H1 (cell line): ENCODE results near the gene PEX14. TPM values are rescaled to one million over a fixed set of nuclear protein-coding genes. Genes with fewer than 3 reads are reported as not detected.

Experiments
- CTCF ChIA-PET: fragments of 300-600 bp; sonication (Branson Sonifier 250); formaldehyde crosslinking; loops from one replicate; lab custom pipeline; 2021; ENCODE audit not compliant: partially characterized antibody; lab: Charles Lee
- POLR2A ChIA-PET: fragments of 300-600 bp; sonication (Branson Sonifier 250); formaldehyde crosslinking; loops from one replicate; lab custom pipeline; 2021; ENCODE audit warnings: inconsistent platforms; ENCODE audit not compliant: partially characterized antibody; lab: Charles Lee
- DNase-seq, 2 experiments: peaks; one replicate each; pipeline versions ENCODE4 v3.0.0 to v3.0.0-alpha.2; 2010 to 2022; ENCODE audit warnings: low spot score in 2 of 2, low read depth in 1 of 2, mixed read lengths in 1 of 2
- FAIRE-seq: peaks from 2 replicates; lab custom pipeline; 2011; peaks lifted over from hg19 to GRCh38; lab: Jason Lieb, UNC
- H2AFZ ChIP-seq: 2 replicates; pipeline ENCODE4 v1.8.1; 2012; ENCODE audit warnings: low read length, inconsistent platforms
- H2AK5ac ChIP-seq: 2 replicates; pipeline ENCODE4 v1.6.1; 2013; ENCODE audit warnings: low read depth, low read length
- H2BK120ac ChIP-seq: replicated peaks from 2 replicates; pipeline ENCODE3; 2013; ENCODE audit warnings: low read depth, low read length, inconsistent platforms
- H2BK12ac ChIP-seq: 2 replicates; pipeline ENCODE4 v1.6.1; 2013; ENCODE audit warnings: low read depth, low read length
- H2BK15ac ChIP-seq: 2 replicates; pipeline ENCODE4 v1.6.1; 2013; ENCODE audit warnings: low read length
- H2BK20ac ChIP-seq: 2 replicates; pipeline ENCODE4 v1.6.1; 2013; ENCODE audit warnings: low read length
- H2BK5ac ChIP-seq: 2 replicates; pipeline ENCODE4 v1.6.1; 2013; ENCODE audit warnings: low read depth, low read length
- H3K14ac ChIP-seq: 2 replicates; pipeline ENCODE4 v1.6.1; 2013; ENCODE audit warnings: inconsistent platforms; ENCODE audit not compliant: insufficient read length
- H3K18ac ChIP-seq: 2 replicates; pipeline ENCODE4 v1.6.1; 2013; ENCODE audit warnings: low read length; ENCODE audit errors: extremely low read depth
- H3K23ac ChIP-seq: 2 replicates; pipeline ENCODE4 v1.6.1; 2013; ENCODE audit warnings: inconsistent platforms; ENCODE audit not compliant: insufficient read length
- H3K23me2 ChIP-seq: 2 replicates; pipeline ENCODE4 v1.6.1; 2013; ENCODE audit warnings: low read depth, low read length
- H3K27ac ChIP-seq: 2 replicates; pipeline ENCODE4 v1.6.1; 2011; ENCODE audit warnings: low read depth, low read length, inconsistent platforms
- H3K27me3 ChIP-seq, 4 experiments: replicated peaks in 1 of 4; 1 replicate in 1 of 4; 2 replicates in 3 of 4; pipeline versions ENCODE4 v1.6.1 to v1.8.1; 2011 to 2013; ENCODE audit warnings: low read length in 3 of 4, mild to moderate bottlenecking in 3 of 4, inconsistent platforms in 2 of 4, mixed read lengths in 2 of 4, moderate library complexity in 1 of 4; ENCODE audit not compliant: control insufficient read depth in 3 of 4, insufficient read depth in 3 of 4; ENCODE audit errors: extremely low read depth in 1 of 4
- H3K36me3 ChIP-seq, 4 experiments: 2 replicates each; pipeline versions ENCODE4 v1.6.1 to v1.8.1; 2011 to 2013; ENCODE audit warnings: mild to moderate bottlenecking in 4 of 4, low read length in 3 of 4, moderate library complexity in 2 of 4, control low read depth in 1 of 4, inconsistent platforms in 1 of 4; ENCODE audit not compliant: insufficient read depth in 4 of 4, control insufficient read depth in 2 of 4
- H3K4ac ChIP-seq: replicated peaks from 2 replicates; pipeline ENCODE3; 2013; ENCODE audit warnings: low read length, low read depth, mixed read lengths, inconsistent platforms; ENCODE audit not compliant: insufficient read length
- H3K4me1 ChIP-seq, 4 experiments: replicated peaks in 1 of 4; 1 replicate in 1 of 4; 2 replicates in 3 of 4; pipeline versions ENCODE4 v1.6.1 to v1.8.1; 2011 to 2013; ENCODE audit warnings: low read length in 3 of 4, inconsistent platforms in 2 of 4, mixed read lengths in 1 of 4; ENCODE audit not compliant: insufficient read depth in 4 of 4, control insufficient read depth in 3 of 4
- H3K4me2 ChIP-seq, 2 experiments: 2 replicates each; pipeline versions ENCODE4 v1.6.1 to v1.8.1; 2011 to 2013; ENCODE audit warnings: low read depth in 2 of 2, low read length in 2 of 2, control low read depth in 1 of 2, inconsistent platforms in 1 of 2, mild to moderate bottlenecking in 1 of 2; ENCODE audit not compliant: insufficient read depth in 1 of 2
- H3K4me3 ChIP-seq, 4 experiments: fragments of 200-600, 300-600 bp in 1 of 4; sonication (generic), shearing (Covaris generic), sonication (Bioruptor Twin) in 1 of 4; 2 replicates each; pipeline versions ENCODE4 v1.5.1 to v1.8.1; 2011 to 2016; ENCODE audit warnings: low read length in 4 of 4, low read depth in 3 of 4, control low read depth in 2 of 4, inconsistent platforms in 2 of 4, mild to moderate bottlenecking in 2 of 4, mixed read lengths in 1 of 4, moderate library complexity in 1 of 4; ENCODE audit not compliant: insufficient read depth in 2 of 4; ENCODE audit errors: extremely low read depth in 1 of 4
- H3K56ac ChIP-seq: replicated peaks from 2 replicates; pipeline ENCODE3; 2013; ENCODE audit warnings: low read depth, mild to moderate bottlenecking, mixed read lengths, low read length, inconsistent platforms; ENCODE audit not compliant: insufficient read length
- H3K79me1 ChIP-seq: 2 replicates; pipeline ENCODE4 v1.6.1; 2013; ENCODE audit warnings: low read depth, low read length, control low read depth
- H3K79me2 ChIP-seq, 2 experiments: 2 replicates each; pipeline versions ENCODE4 v1.6.1 to v1.8.1; 2012 to 2013; ENCODE audit warnings: low read length in 2 of 2, mild to moderate bottlenecking in 2 of 2, inconsistent platforms in 1 of 2; ENCODE audit not compliant: insufficient read depth in 2 of 2, control insufficient read depth in 1 of 2
- H3K9ac ChIP-seq, 4 experiments: replicated peaks in 1 of 4; 1 replicate in 1 of 4; 2 replicates in 3 of 4; pipeline versions ENCODE4 v1.6.1 to v1.8.1; 2011 to 2013; ENCODE audit warnings: low read depth in 3 of 4, low read length in 3 of 4, control low read depth in 2 of 4, mild to moderate bottlenecking in 2 of 4, moderate library complexity in 2 of 4, inconsistent platforms in 1 of 4; ENCODE audit errors: extremely low read depth in 1 of 4
- H3K9me3 ChIP-seq, 2 experiments: 2 replicates each; pipeline versions ENCODE4 v1.6.1 to v1.8.1; 2012 to 2013; ENCODE audit warnings: mild to moderate bottlenecking in 2 of 2, moderate library complexity in 2 of 2, control low read depth in 1 of 2, inconsistent platforms in 1 of 2, low read depth in 1 of 2, low read length in 1 of 2, mixed read lengths in 1 of 2; ENCODE audit not compliant: insufficient read depth in 2 of 2
- H4K20me1 ChIP-seq, 2 experiments: replicated peaks in 1 of 2; 2 replicates each; pipeline versions ENCODE3 to v1.8.1; 2011 to 2013; ENCODE audit warnings: inconsistent platforms in 2 of 2, low read length in 2 of 2, mild to moderate bottlenecking in 1 of 2; ENCODE audit not compliant: insufficient read depth in 2 of 2, control insufficient read depth in 1 of 2
- H4K5ac ChIP-seq: 2 replicates; pipeline ENCODE4 v1.6.1; 2013; ENCODE audit warnings: low read length, low read depth, mixed read lengths, inconsistent platforms; ENCODE audit not compliant: insufficient read length
- H4K8ac ChIP-seq: 2 replicates; pipeline ENCODE4 v1.8.0; 2013; ENCODE audit warnings: mild to moderate bottlenecking, moderate library complexity, low read length, inconsistent platforms; ENCODE audit not compliant: insufficient read depth; ENCODE audit errors: extremely low read depth
- H4K91ac ChIP-seq: replicated peaks from 2 replicates; pipeline ENCODE3; 2013; ENCODE audit warnings: low read length, mixed read lengths, inconsistent platforms; ENCODE audit not compliant: insufficient read length
- BACH1 ChIP-seq: IDR thresholded peaks from 2 replicates; pipeline ENCODE4 v1.6.1; 2012; ENCODE audit warnings: low read length, improper control_type of control experiment
- CBX5 ChIP-seq: fragments of 300-800, 300-1000 bp; sonication (generic); IDR thresholded peaks from 2 replicates; pipeline ENCODE4 v1.7.1; 2016; ENCODE audit warnings: antibody characterized with exemption, low read length, low read depth
- FOSL1 ChIP-seq: IDR thresholded peaks from 2 replicates; pipeline ENCODE4 v1.6.1; 2011; ENCODE audit warnings: mild to moderate bottlenecking, low read depth, low read length, moderate library complexity; ENCODE audit not compliant: insufficient read depth
- NRF1 ChIP-seq: IDR thresholded peaks from 2 replicates; pipeline ENCODE4 v1.6.1; 2011; ENCODE audit warnings: mild to moderate bottlenecking, low read depth, low read length, improper control_type of control experiment
- POU5F1 ChIP-seq: IDR thresholded peaks from 2 replicates; pipeline ENCODE4 v1.6.1; 2011; ENCODE audit warnings: low read depth, mild to moderate bottlenecking, low read length, moderate library complexity
- RNF2 ChIP-seq: fragments of 200-900, 300-1000 bp; sonication (generic); IDR thresholded peaks from 2 replicates; pipeline ENCODE4 v1.7.1; 2016; ENCODE audit warnings: borderline replicate concordance, low read depth, mild to moderate bottlenecking, antibody characterized with exemption, low read length; ENCODE audit not compliant: poor library complexity, severe bottlenecking; ENCODE audit errors: missing control alignments
- SAP30 ChIP-seq: fragments of 300-600 bp; sonication (generic); IDR thresholded peaks from 2 replicates; pipeline ENCODE4 v1.7.1; 2012; ENCODE audit warnings: low read length, moderate library complexity, mild to moderate bottlenecking, inconsistent platforms; ENCODE audit not compliant: insufficient read depth, insufficient replicate concordance
- WGBS, 2 experiments: shearing (Covaris generic) in 1 of 2; methylation state at CpG; one replicate each; pipeline versions ENCODE4 v1.1.6 to v1.1.7; 2013 to 2015; ENCODE audit warnings: low lambda C conversion rate in 2 of 2, mixed read lengths in 2 of 2, inconsistent platforms in 1 of 2, low coverage in 1 of 2, missing lambda C conversion rate in 1 of 2; ENCODE audit not compliant: insufficient replicate concordance in 2 of 2, insufficient coverage in 1 of 2, insufficient read length in 1 of 2; ENCODE audit errors: extremely low coverage in 1 of 2, missing lambda C conversion rate in 1 of 2; 5-methylcytosine and 5-hydroxymethylcytosine counted together
- polyA plus RNA-seq, 7 experiments: library from polyadenylated mRNA; depleted of rRNA in 3 of 7; stranded (reverse) in 5 of 7; unstranded in 2 of 7; fragments of >200 nt in 5 of 7; fragments of 200-250 nt in 2 of 7; gene quantifications; 1 replicate in 5 of 7; 2 replicates in 1 of 7; 4 replicates in 1 of 7; pipeline versions ENCODE4 v1.2.1 to v1.2.3, GENCODE V29; 2011 to 2013; ENCODE audit warnings: missing spikeins in 2 of 7, mixed read lengths in 2 of 7
- total RNA-seq: library from RNA; stranded (reverse); fragmentation: NEBNext Ultra II Directional; extraction: Animal tissue kit (Norgen Biotek cat#: 25700); gene quantifications from 2 replicates; pipeline ENCODE4 v1.2.1, GENCODE V29; 2021

The PEX14 gene
- total and polyA plus RNA-seq, 2 of the 8 experiments (the other 6 are each of a cell fraction or from before 2014, with no cell fraction given): 13.0 to 19.8 TPM

GRCh38 chr1:10586125-10586524, 111.4 kb downstream of the PEX14 start:
- H3K4me2 ChIP-seq: no peak overlapping the region
- H3K56ac ChIP-seq: no peak overlapping the region
- POLR2A ChIA-PET: interaction anchor here (0.6 kb wide), 1 partner anchor 61 kb away, joined by 4 read pairs; no protein-coding TSS in a partner anchor
- no peak overlapping the region for H2BK20ac ChIP-seq
- H3K4ac ChIP-seq: no peak overlapping the region
- no peaks in the 10 kb centered on the region for H3K36me3 ChIP-seq
- H2BK15ac ChIP-seq: no peak overlapping the region
- TF ChIP-seq RNF2 (no peak), BACH1 (no peak), POU5F1 (no peak), SAP30 (no peak), CBX5 (no peak), NRF1 (no peak), FOSL1 (no peak)
- 0 out of 7 replicates have a peak, but pooled peaks cover 0 to 2% (median 0%) of the 10 kb centered on the region in 4 experiments for H3K4me1 ChIP-seq
- no peak overlapping the region for H3K9ac ChIP-seq
- CTCF ChIA-PET: interaction anchor here (0.8 to 1.6 kb wide), 4 partner anchors 9 to 45 kb away, joined by 3 read pairs; no protein-coding TSS in a partner anchor
- no peak overlapping the region for H2BK120ac ChIP-seq
- FAIRE-seq: no peak
- H4K5ac ChIP-seq: no peak overlapping the region
- no peaks in the 10 kb centered on the region for H3K27me3 ChIP-seq
- H2BK5ac ChIP-seq: no peak overlapping the region
- no peak overlapping the region for H3K4me3 ChIP-seq
- H3K9me3 ChIP-seq: no peaks in the 10 kb centered on the region
- no peak overlapping the region for H4K8ac ChIP-seq
- WGBS, 2 experiments: 89% methylated on average over 5 of the region's 5 CpGs; no CpG with 5 or more reads in 1 of the 2 experiments
- no peak for DNase-seq
- H3K23ac ChIP-seq: no peak overlapping the region
- H3K23me2 ChIP-seq: no peaks in the 10 kb centered on the region
- no peaks in the 10 kb centered on the region for H4K20me1 ChIP-seq
- H2AFZ ChIP-seq: no peak overlapping the region
- no peak overlapping the region for H2AK5ac ChIP-seq
- no peaks in the 10 kb centered on the region for H3K79me2 ChIP-seq
- no peak overlapping the region for H2BK12ac ChIP-seq
- H3K27ac ChIP-seq: no peak overlapping the region
- no peak overlapping the region for H4K91ac ChIP-seq
- no peaks in the 10 kb centered on the region for H3K79me1 ChIP-seq
- H3K14ac ChIP-seq: no peak overlapping the region
- no peak overlapping the region for H3K18ac ChIP-seq
